ENCODE results near the gene SASS6. TPM values are rescaled to one million over a fixed set of nuclear protein-coding genes. Genes with fewer than 3 reads are reported as not detected.

The SASS6 gene
- total and polyA plus RNA-seq, 4 donors = 0.55 to 5.9 (median 1.3) TPM

DNA sequence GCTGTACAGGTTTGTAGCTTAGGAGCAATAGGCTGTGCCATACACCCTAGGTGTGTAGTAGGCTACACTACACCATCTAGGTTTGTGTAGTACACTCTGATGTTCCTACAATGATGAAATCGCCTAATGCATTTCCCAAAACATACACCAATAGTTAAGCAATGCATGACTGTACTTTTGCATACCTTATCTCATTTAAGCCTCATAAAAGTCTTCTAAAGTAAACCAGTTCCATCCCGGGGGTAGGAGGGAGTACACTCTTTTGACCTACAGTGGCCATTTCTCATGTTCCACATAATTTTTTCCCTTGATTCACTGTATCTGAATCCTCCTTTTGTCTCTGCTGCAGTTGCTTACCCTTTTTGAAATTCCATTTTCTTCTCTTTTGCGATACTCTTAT is 12.4 kb upstream of the SASS6 start (continued):
- TF ChIP-seq HNF4A (conservative IDR thresholded peaks at IDR 0.05) = no peak
- no peak for TF ChIP-seq JUND (IDR thresholded peaks at IDR 0.05)
- TF ChIP-seq, protein P1, sequence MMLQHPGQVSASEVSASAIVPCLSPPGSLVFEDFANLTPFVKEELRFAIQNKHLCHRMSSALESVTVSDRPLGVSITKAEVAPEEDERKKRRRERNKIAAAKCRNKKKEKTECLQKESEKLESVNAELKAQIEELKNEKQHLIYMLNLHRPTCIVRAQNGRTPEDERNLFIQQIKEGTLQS (IDR thresholded peaks at IDR 0.05) = no peak

- DNase-seq (ENCODE audit: low spot score) = no peak
- Histone ChIP-seq H3K9ac (ENCODE audit: low read depth in 1 of 2, low read length in 2 of 2) (no peak overlapping the region), H3K27me3 (ENCODE audit: control insufficient read depth in 4 of 4, insufficient read depth in 4 of 4, low read length in 3 of 4) (no peaks in the 10 kb centered on the region), H3K4me1 (ENCODE audit: control insufficient read depth in 4 of 4, insufficient read depth in 4 of 4, low read length in 3 of 4) (no peaks in the 10 kb centered on the region), H3K4me3 (ENCODE audit: low read depth in 1 of 3, low read length in 3 of 3) (no peak overlapping the region), H3K9me3 (ENCODE audit: control insufficient read depth in 4 of 4, low read length in 3 of 4) (no peaks in the 10 kb centered on the region), H3K36me3 (ENCODE audit: control insufficient read depth in 4 of 4, insufficient read depth in 3 of 4, low read depth in 1 of 4, low read length in 3 of 4) (peaks cover 8 to 84% (median 74%) of the 10 kb centered on the region in 4 donors), H3K27ac (ENCODE audit: low read depth in 1 of 2, low read length in 2 of 2) (no peak overlapping the region)
- TF ChIP-seq CTCF (IDR thresholded peaks at IDR 0.05; ENCODE audit: low read depth, low read length, missing input control) = no peak
- no peak for TF ChIP-seq TAF1 (conservative IDR thresholded peaks at IDR 0.05)
- no peak for TF ChIP-seq HNF4A (conservative IDR thresholded peaks at IDR 0.05)
- no peak for TF ChIP-seq RAD21 (IDR thresholded peaks at IDR 0.05)
- TF ChIP-seq ZBTB33 (IDR thresholded peaks at IDR 0.05) = no peak
- no peak for TF ChIP-seq NR2F2 (IDR thresholded peaks at IDR 0.05)
- TF ChIP-seq GABPA (IDR thresholded peaks at IDR 0.05 in 1 of 2, conservative IDR thresholded peaks at IDR 0.05 in 1 of 2) = no peak
- no peak for TF ChIP-seq REST (IDR thresholded peaks at IDR 0.05)
- TF ChIP-seq SP1 (IDR thresholded peaks at IDR 0.05) = no peak
- TF ChIP-seq YY1 (IDR thresholded peaks at IDR 0.05) = no peak
- TF ChIP-seq MAX (IDR thresholded peaks at IDR 0.05) = no peak
- TF ChIP-seq HNF4G (IDR thresholded peaks at IDR 0.05) = no peak
- TF ChIP-seq RXRA (IDR thresholded peaks at IDR 0.05) = no peak
- no peak for TF ChIP-seq FOXA2 (IDR thresholded peaks at IDR 0.05)
- no peak for TF ChIP-seq JUND (IDR thresholded peaks at IDR 0.05)
- TF ChIP-seq FOXA1 (IDR thresholded peaks at IDR 0.05) = no peak
- TF ChIP-seq, protein P1 (IDR thresholded peaks at IDR 0.05) = no peak
- TF ChIP-seq EGR1 (IDR thresholded peaks at IDR 0.05; ENCODE audit: low read depth in 2 of 2) = no peak
- 92% methylated on average over 3 of the region's 3 CpGs for WGBS
Measured at GRCh38 chr1:100142343-100142742, 9.6 kb upstream of the SASS6 start.
